GM18499 (cell line): Measurements from ENCODE around the gene SLC12A5.

ENCODE experiments used
- ATAC-seq: cut with Tn5 transposase; IDR thresholded peaks from one replicate; pipeline ENCODE4 v1.9.1; 2021; ENCODE audit warnings: moderate number of reproducible peaks; ENCODE audit not compliant: insufficient read depth, unreplicated experiment

The SLC12A5 gene

DNA sequence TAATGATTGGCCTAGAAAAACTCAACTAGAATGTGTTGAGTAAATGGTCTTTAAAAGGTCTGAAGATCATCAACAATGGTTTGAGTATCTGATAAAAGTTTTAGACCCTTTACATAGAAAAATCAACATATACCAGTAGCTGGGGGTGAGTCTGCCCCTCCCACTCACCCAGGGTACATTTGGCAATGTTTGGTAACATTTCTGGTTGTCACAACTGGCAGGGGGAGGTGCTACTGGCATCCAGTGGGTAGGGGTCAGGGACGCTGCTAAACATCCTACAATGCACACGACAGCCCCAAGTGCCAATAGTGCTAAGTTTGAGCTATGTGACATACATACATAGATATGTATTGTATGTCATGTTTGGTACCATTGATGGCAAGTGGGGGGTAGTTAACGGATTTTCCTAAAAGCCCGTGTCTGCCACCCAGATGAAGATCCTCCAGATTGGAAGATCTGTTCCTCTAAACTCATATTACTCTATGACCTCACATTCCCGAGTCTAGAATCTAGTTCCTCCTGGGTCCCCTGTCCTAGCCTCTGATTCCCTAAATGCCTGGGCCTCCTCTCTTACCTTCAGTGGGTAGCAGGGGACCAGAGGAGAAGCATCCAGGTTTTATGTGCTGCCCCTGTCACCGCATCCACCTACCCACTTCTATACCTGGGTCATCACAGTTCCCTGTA, 22.9 kb upstream of the SLC12A5 start:
- no peak for ATAC-seq

- no peak for ATAC-seq
Observed at GRCh38 chr20:46006964-46007363, 22.1 kb upstream of the SLC12A5 start.

- no peak for ATAC-seq
Observed at GRCh38 chr20:46007671-46008070, 21.3 kb upstream of the SLC12A5 start.

GRCh38 chr20:46009816-46010215, 19.2 kb upstream of the SLC12A5 start:
- no peak for ATAC-seq

DNA sequence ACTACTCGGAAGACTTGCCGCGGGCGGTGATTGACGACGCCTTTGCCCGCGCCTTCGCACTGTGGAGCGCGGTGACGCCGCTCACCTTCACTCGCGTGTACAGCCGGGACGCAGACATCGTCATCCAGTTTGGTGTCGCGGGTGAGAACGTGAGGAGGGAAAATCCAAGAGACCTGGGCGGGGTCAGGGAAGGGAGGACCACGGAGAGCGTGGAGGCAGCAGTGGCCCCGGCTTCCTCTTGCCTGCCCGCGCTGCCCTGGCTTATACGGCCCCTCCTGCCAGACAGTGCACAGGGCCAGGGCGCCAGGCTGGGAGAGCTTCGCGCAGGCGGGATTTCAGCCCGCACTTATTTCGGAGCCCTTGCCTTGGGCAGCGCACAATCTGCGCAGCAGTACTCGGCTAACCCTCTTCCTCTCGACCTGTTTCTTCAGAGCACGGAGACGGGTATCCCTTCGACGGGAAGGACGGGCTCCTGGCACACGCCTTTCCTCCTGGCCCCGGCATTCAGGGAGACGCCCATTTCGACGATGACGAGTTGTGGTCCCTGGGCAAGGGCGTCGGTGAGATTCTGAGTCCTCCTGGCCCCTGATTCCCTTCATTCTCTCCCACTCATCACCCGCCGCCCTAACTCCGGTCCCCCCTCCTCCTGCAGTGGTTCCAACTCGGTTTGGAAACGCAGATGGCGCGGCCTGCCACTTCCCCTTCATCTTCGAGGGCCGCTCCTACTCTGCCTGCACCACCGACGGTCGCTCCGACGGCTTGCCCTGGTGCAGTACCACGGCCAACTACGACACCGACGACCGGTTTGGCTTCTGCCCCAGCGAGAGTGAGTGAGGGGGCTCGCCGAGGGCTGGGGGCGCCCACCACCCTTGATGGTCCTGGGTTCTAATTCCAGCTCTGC, 18.3 kb upstream of the SLC12A5 start:
- ATAC-seq: no peak

DNA sequence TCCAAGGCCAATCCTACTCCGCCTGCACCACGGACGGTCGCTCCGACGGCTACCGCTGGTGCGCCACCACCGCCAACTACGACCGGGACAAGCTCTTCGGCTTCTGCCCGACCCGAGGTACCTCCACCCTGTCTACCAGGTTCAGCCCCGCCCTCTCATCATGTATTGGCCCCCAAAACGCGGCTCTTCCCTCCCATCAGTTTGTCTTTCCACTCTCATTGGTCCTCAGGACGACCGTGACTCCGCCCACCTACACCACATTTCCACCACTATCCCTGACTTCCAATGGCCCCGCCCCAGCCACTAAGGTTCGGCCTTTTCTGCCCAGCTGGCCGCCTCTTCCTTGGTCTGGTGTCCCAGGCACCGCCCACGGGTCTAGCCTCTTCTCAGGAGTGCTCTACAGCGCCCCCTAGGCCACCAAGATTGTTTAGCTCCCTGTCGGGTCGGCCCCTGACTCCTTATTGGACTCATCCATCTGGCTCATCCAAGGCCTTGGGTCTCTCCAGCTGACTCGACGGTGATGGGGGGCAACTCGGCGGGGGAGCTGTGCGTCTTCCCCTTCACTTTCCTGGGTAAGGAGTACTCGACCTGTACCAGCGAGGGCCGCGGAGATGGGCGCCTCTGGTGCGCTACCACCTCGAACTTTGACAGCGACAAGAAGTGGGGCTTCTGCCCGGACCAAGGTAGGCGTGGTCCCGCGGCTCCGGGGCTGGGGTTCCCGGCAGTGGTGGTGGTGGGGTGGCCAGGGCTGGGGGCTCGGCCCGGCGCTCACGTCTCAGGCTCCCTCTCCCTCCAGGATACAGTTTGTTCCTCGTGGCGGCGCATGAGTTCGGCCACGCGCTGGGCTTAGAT, 17.2 kb upstream of the SLC12A5 start:
- no peak for ATAC-seq

GRCh38 chr20:46012921-46013320, 16.1 kb upstream of the SLC12A5 start:
- ATAC-seq: no peak

- no peak for ATAC-seq
Observed at GRCh38 chr20:46013322-46013828, 15.6 kb upstream of the SLC12A5 start.

DNA sequence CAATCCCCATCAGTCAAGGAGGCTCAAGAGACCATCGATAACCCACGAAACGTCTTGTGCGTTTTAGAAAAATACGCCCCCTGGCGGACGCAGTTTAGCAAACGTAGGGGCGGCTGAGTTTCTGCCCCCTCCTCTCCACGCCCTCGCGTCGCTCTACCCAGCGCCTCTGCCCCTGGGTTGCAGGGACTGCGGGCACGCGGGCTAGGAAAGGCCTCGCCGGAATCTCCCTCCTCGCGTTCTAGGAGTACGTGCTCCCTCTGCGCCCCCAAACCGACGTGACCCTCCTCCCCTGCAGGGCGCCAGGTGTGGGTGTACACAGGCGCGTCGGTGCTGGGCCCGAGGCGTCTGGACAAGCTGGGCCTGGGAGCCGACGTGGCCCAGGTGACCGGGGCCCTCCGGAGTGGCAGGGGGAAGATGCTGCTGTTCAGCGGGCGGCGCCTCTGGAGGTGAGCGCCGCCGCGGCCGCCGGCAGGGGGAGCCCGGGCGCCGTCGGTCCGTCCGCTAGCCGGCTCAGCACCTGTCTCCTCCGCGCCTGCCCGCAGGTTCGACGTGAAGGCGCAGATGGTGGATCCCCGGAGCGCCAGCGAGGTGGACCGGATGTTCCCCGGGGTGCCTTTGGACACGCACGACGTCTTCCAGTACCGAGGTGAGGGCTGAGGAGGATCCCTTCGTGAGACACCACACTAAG, 15.0 kb upstream of the SLC12A5 start:
- no peak for ATAC-seq

GRCh38 chr20:46014517-46015396, 14.3 kb upstream of the SLC12A5 start:
- ATAC-seq: no peak

- ATAC-seq: no peak
Observed at GRCh38 chr20:46017272-46017671, 11.7 kb upstream of the SLC12A5 start.

GRCh38 chr20:46018112-46018511, 10.9 kb upstream of the SLC12A5 start:
- no peak for ATAC-seq

- no peak for ATAC-seq
Observed at GRCh38 chr20:46018611-46019010, 10.4 kb upstream of the SLC12A5 start.

DNA sequence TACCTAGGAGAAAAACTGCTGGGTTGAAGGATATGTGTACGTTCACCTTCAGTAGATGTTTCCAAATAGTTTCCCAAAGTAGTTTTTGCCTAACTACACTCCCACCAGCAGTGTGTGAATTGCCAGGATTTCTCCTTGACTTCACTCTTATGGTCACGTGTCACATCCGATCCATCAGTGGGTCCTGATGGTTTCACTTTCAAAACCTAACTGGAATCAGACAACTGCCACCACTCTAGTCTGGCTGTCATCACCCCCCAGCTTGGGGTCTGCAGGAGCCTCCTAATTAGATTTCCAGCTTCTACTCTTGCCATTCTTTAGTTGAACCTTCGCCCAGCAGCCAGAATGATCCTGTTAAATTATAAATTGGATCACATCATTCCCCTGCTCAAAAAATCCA, 8.5 kb upstream of the SLC12A5 start:
- no peak for ATAC-seq

GRCh38 chr20:46021361-46022359, 7.4 kb upstream of the SLC12A5 start:
- no peak for ATAC-seq

DNA sequence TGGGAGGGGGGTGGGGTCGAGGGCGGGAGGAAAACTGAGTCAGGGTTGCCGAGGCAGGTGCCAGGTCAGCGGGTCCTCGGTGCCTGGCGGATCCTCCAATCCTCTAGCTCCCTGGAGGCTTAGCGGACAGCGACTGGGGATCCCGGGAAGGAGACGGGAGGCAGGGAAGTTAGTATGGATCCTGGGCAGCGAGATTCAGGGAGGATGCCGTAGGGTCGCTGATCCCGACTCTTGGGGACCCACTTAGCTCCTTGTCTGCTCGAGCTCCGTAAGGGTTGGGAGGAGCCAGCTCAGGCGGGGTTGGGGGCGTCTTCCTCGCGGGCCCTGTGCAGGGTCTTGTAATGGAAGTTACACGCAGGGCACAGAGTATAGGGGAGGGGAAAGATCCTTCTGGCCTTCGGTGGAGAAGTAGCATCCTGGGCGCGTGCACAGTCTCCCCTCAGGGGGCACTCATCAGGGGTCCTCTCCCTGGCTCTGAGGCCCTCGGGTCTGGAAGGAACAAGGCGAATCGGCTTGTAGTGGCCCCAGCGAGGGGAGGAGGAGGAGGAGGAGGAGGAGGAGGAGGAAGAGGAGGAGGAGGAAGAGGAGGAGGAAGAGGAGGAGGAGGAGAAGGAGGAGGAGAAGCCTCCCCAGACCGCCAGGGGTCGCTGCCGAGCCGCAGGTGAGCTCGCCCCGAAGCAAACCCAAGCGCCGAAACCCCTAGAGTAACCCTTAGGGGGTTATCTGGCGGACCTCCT, 6.4 kb upstream of the SLC12A5 start:
- ATAC-seq: no peak

DNA sequence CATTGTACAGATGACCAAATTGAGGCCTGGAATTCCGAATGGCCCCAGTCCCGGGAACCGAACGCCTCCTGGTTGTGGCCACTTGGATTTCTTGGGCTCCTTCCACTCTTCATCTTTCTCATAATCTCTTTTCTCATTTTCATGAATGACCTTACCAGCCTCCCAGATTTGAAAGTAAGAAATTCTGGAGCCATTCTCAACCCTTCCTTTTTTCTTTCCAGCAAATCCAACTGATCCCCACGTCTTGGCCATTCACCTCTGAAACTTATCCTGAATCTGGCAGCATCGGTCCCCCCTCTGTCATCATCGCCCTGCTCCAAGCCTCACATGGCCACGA, 5.9 kb upstream of the SLC12A5 start:
- ATAC-seq: no peak
